H1 (cell line): ENCODE results near the gene RIOK3.

ENCODE experiments used
- CEBPB ChIP-seq: IDR thresholded peaks from 2 replicates; pipeline ENCODE4 v1.6.1; 2012; ENCODE audit warnings: low read depth, low read length
- CHD2 ChIP-seq: IDR thresholded peaks from 2 replicates; pipeline ENCODE4 v1.6.1; 2012; ENCODE audit warnings: low read length, improper control_type of control experiment
- EZH2 ChIP-seq: fragments of 200-600 bp; sonication (generic); IDR thresholded peaks from 2 replicates; pipeline ENCODE4 v1.7.1; 2012; ENCODE audit warnings: low read depth, mild to moderate bottlenecking, moderate library complexity, low read length, inconsistent platforms; ENCODE audit not compliant: severe bottlenecking
- KDM4A ChIP-seq: IDR thresholded peaks from one replicate; pipeline ENCODE4 v1.7.1; 2012; ENCODE audit warnings: low read depth, mild to moderate bottlenecking, moderate library complexity, low read length, inconsistent platforms; ENCODE audit not compliant: severe bottlenecking
- NRF1 ChIP-seq: IDR thresholded peaks from 2 replicates; pipeline ENCODE4 v1.6.1; 2011; ENCODE audit warnings: mild to moderate bottlenecking, low read depth, low read length, improper control_type of control experiment
- POLR2A ChIP-seq, 2 experiments: IDR thresholded peaks; 1 replicate in 1 of 2; 2 replicates in 1 of 2; pipeline ENCODE4 v1.6.1; 2011; ENCODE audit warnings: low read depth in 2 of 2, low read length in 2 of 2, mild to moderate bottlenecking in 2 of 2; ENCODE audit errors: control extremely low read depth in 1 of 2
- POLR2AphosphoS5 ChIP-seq: IDR thresholded peaks from 2 replicates; pipeline ENCODE4 v1.6.1; 2011; ENCODE audit warnings: low read depth, low read length
- SIN3A ChIP-seq, 2 experiments: IDR thresholded peaks in 1 of 2; conservative IDR thresholded peaks in 1 of 2; 2 replicates each; pipeline ENCODE4 v1.6.1; 2011 to 2012; ENCODE audit warnings: low read length in 2 of 2, improper control_type of control experiment in 1 of 2, low read depth in 1 of 2, mild to moderate bottlenecking in 1 of 2
- SP1 ChIP-seq: IDR thresholded peaks from 2 replicates; pipeline ENCODE4 v1.6.1; 2011; ENCODE audit warnings: low read depth, low read length
- TCF12 ChIP-seq: IDR thresholded peaks from 2 replicates; pipeline ENCODE4 v1.6.1; 2011; ENCODE audit warnings: low read depth, mild to moderate bottlenecking, low read length
- YY1 ChIP-seq: IDR thresholded peaks from 2 replicates; pipeline ENCODE4 v1.6.1; 2011; ENCODE audit warnings: low read depth, mild to moderate bottlenecking, low read length
- ZNF274 ChIP-seq: IDR thresholded peaks from 2 replicates; pipeline ENCODE4 v1.7.0; 2012; ENCODE audit warnings: low read length, borderline replicate concordance; ENCODE audit errors: extremely low read depth
- TF ChIP-seq, protein P1 (sequence below), 3 experiments: IDR thresholded peaks; 1 replicate in 2 of 3; 2 replicates in 1 of 3; pipeline versions ENCODE4 v1.5.1 to v1.6.1; 2011; ENCODE audit warnings: low read length in 3 of 3, mild to moderate bottlenecking in 3 of 3, inconsistent platforms in 2 of 3, low read depth in 1 of 3, moderate library complexity in 1 of 3; ENCODE audit not compliant: insufficient read depth in 1 of 3; ENCODE audit errors: control extremely low read depth in 1 of 3
- TF ChIP-seq, protein P2 (sequence below): IDR thresholded peaks from 2 replicates; pipeline ENCODE4 v1.6.1; 2012; ENCODE audit warnings: low read length, inconsistent platforms

DNA sequence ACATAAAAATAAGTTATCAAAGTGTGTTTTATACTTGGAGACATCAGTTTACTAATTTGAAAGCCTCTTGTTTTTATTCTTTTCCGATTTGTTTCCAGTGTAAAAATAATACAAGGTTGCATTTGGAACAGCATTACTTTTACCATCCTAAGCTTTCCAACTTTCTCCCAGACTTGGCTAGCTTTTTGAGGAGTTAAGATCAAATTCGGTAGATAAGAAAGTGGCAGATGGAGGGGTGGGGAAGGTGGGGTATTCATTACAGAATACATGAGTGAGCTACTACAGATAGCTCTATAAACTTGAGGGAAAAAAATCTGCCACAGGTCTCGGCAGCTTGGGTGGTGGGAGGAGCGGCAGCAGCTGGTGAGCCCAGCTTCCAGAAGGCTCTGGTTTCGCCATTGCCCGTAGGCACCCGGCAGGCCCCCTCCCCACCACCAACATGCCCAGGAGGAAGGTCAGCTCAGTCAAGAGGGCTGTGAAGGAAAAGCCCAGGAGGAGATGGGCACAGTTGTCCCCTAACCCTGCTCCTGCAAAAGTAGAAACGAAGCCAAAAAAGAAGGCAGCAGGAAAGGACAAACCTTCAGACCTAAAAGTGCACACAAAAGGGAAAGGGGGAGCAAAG is 31.6 kb downstream of the RIOK3 start:
- TF ChIP-seq POLR2A (IDR thresholded peaks at IDR 0.05; ENCODE audit: control extremely low read depth in 1 of 2, low read depth in 2 of 2, low read length in 2 of 2) (no peak), YY1 (no peak), TCF12 (no peak), EZH2 (no peak), CEBPB (no peak), CHD2 (no peak), SP1 (no peak), KDM4A (no peak), POLR2AphosphoS5 (no peak), SIN3A (conservative IDR thresholded peaks at IDR 0.05 in 1 of 2, IDR thresholded peaks at IDR 0.05 in 1 of 2; ENCODE audit: low read depth in 1 of 2, low read length in 2 of 2) (no peak), ZNF274 (no peak), NRF1 (no peak)
- TF ChIP-seq, protein P1, sequence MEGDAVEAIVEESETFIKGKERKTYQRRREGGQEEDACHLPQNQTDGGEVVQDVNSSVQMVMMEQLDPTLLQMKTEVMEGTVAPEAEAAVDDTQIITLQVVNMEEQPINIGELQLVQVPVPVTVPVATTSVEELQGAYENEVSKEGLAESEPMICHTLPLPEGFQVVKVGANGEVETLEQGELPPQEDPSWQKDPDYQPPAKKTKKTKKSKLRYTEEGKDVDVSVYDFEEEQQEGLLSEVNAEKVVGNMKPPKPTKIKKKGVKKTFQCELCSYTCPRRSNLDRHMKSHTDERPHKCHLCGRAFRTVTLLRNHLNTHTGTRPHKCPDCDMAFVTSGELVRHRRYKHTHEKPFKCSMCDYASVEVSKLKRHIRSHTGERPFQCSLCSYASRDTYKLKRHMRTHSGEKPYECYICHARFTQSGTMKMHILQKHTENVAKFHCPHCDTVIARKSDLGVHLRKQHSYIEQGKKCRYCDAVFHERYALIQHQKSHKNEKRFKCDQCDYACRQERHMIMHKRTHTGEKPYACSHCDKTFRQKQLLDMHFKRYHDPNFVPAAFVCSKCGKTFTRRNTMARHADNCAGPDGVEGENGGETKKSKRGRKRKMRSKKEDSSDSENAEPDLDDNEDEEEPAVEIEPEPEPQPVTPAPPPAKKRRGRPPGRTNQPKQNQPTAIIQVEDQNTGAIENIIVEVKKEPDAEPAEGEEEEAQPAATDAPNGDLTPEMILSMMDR (IDR thresholded peaks at IDR 0.05; ENCODE audit: control extremely low read depth in 1 of 3, insufficient read depth in 1 of 3, low read depth in 1 of 3, low read length in 3 of 3) = no peak
- TF ChIP-seq, protein P2, sequence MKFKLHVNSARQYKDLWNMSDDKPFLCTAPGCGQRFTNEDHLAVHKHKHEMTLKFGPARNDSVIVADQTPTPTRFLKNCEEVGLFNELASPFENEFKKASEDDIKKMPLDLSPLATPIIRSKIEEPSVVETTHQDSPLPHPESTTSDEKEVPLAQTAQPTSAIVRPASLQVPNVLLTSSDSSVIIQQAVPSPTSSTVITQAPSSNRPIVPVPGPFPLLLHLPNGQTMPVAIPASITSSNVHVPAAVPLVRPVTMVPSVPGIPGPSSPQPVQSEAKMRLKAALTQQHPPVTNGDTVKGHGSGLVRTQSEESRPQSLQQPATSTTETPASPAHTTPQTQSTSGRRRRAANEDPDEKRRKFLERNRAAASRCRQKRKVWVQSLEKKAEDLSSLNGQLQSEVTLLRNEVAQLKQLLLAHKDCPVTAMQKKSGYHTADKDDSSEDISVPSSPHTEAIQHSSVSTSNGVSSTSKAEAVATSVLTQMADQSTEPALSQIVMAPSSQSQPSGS = no peak
